ENCODE measurements around the gene PAN3.
"Not testable (repeated sequence)": the region's sequence is repeated elsewhere in the genome, so short reads cannot be mapped to it uniquely, and the experiment has no call there.

PAN3 gene, protein sequence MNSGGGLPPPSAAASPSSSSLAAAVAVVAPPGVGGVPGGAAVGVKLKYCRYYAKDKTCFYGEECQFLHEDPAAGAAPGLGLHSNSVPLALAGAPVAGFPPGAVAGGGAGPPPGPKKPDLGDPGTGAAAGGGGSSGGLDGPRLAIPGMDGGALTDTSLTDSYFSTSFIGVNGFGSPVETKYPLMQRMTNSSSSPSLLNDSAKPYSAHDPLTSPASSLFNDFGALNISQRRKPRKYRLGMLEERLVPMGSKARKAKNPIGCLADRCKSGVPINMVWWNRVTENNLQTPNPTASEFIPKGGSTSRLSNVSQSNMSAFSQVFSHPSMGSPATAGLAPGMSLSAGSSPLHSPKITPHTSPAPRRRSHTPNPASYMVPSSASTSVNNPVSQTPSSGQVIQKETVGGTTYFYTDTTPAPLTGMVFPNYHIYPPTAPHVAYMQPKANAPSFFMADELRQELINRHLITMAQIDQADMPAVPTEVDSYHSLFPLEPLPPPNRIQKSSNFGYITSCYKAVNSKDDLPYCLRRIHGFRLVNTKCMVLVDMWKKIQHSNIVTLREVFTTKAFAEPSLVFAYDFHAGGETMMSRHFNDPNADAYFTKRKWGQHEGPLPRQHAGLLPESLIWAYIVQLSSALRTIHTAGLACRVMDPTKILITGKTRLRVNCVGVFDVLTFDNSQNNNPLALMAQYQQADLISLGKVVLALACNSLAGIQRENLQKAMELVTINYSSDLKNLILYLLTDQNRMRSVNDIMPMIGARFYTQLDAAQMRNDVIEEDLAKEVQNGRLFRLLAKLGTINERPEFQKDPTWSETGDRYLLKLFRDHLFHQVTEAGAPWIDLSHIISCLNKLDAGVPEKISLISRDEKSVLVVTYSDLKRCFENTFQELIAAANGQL

DNA sequence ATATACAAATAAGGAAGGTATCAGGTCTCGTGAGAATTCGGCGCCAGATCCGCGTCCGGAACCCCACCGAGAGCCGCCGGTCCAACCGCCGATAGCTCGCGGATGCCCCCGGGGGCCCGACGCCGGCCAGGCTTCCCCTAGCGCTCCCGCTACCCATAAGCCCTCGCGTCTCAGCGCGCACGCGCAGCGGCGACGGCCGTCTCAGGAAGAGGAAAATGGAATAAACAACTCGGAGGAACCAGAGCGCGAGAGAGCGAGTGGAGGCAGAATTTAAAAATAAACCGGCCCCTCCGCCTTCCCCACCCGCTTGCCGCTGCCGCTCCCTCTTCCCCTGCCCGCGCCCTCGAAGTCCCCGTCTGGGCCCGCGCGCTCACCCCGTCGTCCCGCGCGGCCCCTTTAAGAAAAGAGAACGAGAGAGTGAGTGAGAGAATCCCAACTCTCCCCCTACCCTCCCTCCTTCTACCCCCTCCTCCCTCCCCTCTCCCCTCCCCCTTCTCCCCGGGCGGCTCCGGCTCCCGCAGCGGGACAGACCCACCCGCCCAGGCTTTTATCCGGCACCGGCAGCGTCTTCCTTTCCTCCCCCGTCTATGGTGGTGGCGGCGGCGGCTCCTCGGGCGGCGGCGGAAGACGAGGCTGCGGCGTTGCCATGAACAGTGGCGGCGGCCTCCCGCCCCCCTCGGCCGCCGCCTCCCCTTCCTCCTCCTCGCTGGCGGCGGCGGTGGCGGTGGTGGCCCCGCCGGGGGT, at the start of gene PAN3:
Gene PAN3, plus strand, starts transcription at position 534 of the 744 bp plus-strand sequence. Its CDS starts 113 bp downstream, at position 647.
- H3K4me3 ChIP-seq (ENCODE audit: low read depth, low read length), result peak within 1 kb of the TSS; percentile 95
- peak; percentile 64 for DNase-seq (ENCODE audit: low read depth)

DNA sequence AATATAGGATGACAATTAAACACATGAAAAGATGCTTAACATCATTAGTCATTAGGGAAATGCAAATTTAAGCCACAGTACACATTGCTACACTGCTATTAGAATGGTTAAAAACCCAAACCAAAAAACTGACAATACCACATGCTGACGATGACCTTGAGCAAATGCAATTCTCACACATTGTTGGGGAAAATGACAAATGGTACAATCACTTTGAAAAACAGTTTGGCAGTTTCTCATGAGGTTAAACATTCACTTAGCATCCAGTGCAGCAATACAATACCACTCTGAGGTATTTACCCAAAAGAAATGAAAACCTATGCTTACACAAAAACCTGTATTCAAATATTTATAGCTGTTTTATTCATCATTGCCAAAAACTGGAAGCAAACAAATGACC, 49.3 kb upstream of the PAN3 start:
- no peak overlapping the region for H3K4me3 ChIP-seq (ENCODE audit: low read depth, low read length)
- no peak for DNase-seq (ENCODE audit: low read depth)

DNA sequence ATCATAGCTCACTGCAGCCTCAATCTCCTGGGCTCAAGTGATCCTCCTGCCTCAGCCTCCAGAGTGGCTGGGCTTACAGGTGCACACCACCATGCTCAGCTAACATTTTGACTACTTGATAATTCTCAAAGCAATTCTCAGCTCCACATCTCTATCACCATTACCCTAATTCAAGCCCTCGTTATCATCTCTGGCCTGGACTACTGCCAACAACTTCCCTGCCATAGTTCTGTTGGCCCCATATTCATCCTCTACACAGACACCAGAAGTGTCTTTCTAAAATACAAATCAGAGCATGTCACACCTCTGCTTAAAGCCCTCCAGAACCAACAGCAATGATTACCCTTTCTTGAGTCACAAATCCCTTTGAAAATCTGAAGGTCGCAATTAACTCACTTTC, 45.9 kb upstream of the PAN3 start:
- H3K4me3 ChIP-seq (ENCODE audit: low read depth, low read length), result no peak overlapping the region
- DNase-seq (ENCODE audit: low read depth), result no peak

DNA sequence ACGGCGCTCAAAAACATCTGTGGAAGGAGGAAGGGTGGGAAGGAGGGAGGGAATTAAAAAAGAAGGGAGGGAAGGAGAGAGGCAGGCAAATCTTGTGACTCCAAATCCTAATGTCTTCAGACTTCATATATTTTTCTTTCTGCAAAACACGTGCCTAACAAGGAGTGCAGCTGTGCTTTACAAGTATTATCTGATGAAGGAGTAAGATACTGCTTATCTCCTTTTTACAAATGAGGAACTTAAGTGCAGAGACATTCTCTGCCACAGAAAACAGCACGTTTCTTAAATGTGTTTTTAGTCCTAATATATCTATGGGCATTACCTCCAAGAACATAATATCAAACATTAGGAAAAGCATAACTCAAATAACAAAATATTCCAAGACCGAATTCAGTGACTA, 44.5 kb upstream of the PAN3 start:
- no peak overlapping the region for H3K4me3 ChIP-seq (ENCODE audit: low read depth, low read length)
- no peak for DNase-seq (ENCODE audit: low read depth)

DNA sequence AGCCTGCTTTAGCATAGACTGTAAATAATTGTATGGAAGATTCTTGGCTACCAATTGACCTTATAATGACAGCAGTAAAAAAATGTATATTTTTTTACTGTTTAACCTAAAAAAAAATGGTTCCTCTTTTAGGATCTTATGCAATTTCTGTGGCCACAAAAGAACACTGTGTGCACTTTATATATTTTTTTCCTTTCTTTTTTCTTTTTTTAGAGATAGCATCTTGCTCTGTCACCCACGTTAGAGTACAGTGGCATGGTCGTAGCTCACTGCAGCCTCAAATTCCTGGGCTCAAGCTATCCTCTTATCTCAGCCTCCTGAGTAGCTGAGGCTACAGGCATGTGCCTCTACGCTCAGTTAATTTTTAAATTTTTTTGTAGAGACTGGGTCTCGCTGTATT, 44.0 kb upstream of the PAN3 start:
- no peak for DNase-seq (ENCODE audit: low read depth)
- no peak overlapping the region for H3K4me3 ChIP-seq (ENCODE audit: low read depth, low read length)

DNA sequence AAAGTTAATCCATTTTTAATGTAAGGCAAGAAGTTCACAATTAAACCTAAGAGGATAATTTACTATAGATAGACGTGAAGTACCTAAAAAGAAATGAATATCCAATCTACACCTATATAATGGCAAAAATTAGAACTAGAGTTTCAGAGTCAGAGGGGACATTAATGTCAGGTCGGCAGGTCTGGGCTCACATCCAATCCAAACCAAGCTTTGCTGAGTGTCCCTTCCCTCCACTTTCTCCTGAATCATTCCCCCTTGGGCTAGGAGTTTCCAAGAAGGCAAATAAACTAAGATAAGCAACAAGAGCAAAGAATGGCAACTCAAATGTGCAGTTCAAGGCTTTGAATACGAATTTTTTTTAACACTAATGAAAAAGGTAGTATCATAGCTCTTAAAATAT, 40.8 kb upstream of the PAN3 start:
- DNase-seq (ENCODE audit: low read depth), result no peak
- H3K4me3 ChIP-seq (ENCODE audit: low read depth, low read length), result no peak overlapping the region

DNA sequence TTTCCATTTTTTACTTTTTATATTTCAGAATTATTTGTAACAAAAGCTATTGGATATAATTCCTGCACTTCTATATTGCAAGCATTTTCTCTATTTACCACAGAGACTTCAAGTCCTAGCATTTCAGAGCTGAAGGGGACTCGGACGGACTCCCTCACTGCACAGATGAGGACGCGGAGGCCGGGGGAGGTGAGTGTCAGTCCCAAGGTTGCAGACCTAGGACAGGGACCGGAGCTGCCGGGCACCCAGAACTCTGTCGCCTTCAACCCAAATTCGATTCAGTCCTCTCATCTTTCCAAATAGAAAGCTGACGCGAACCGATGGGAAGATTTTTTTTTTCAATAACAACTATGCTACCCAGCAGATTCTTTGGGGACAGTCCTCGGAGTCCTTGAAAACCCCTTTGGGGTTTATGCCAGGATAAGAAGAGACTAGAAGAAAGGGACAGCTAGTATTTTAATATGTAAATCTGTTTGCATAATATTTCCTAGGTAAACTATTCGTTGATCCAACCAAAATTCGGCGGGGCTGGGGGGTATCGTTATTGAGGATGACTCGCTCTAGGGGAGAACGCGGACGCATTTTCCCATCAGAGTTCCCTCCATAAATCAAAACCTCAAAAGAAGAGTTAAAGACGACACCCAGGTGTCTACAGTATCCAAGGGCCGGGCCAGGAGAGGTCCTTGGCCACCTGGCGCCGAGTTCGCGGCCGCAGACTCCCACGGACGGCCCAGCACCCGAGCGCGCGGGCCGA, 38.8 kb upstream of the PAN3 start:
- H3K4me3 ChIP-seq (ENCODE audit: low read depth, low read length), result peak overlapping the region; percentile 38
- DNase-seq (ENCODE audit: low read depth), result no peak

DNA sequence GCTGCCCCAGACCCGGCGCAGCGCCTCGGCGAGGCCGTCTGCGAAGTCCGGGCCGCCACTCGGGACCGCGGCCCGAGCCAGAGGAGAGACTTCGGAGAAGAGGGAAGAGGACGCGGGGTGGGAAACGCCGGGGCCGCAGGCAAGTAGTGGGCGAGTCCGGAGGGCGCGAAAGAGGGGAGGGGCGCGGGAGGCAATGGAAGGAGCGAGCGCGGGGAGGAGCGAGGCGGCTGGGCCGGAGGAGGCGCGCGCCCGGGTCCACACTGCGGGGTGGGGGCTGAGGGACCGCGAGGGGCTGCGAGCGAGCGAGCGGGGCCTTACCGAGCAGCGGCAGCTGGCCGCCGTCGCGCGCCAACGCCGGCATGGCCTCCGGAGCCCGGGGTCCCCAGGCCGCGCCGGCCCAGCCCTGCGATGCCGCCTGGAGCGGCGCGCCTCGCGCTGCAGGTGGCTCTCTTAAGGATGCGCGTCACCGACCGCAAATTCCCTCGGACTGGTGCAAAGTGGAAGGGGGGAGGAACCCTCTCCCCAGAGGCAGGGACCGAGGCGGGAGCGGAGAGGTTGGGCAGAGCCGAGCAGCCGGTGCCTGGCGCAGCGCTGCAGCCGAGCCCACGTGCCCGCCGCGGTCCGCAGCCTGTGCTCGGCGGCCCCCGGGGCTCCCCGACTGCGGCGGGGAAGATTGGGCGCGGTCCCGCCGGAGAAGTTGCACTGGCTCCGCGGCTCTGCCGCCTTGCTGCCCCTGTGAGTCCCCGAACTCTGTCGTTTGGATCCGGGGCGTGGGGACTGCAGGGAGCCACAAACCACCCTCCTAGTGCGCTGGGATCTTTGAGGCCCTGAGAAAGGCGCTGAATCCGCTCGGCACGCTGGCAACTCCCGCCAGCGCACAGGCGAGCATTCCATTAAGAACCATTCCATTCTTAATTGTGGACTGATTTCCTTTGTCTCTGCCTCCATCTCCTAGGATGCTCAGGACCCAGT, 37.9 kb upstream of the PAN3 start, which contains the start of gene FLT3:
Gene FLT3, minus strand, starts transcription at position 427 of the 972 bp plus-strand sequence. Its CDS starts 66 bp downstream, at position 361.
- no peak for DNase-seq (ENCODE audit: low read depth)
- peak within 1 kb of the TSS; percentile 38 for H3K4me3 ChIP-seq (ENCODE audit: low read depth, low read length)

DNA sequence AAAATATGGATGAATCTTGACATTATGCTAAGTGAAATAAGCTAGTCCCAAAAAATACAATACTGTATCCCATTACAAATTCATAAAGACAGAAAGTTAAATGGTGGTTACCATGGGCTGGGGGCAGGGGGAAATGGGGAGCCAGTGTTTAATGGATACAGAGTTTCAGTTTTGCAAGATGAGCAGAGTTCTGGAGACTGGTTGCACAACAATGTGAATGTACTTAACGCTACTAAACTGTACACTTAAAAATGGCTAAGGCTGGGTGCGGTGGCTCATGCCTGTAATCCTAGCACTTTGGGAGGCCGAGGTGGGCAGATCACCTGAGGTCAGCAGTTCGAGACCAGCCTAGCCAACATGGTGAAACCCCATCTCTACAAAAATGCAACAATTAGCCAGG, 36.5 kb upstream of the PAN3 start:
- DNase-seq (ENCODE audit: low read depth); H3K4me3 ChIP-seq (ENCODE audit: low read depth, low read length): not testable (repeated sequence)

DNA sequence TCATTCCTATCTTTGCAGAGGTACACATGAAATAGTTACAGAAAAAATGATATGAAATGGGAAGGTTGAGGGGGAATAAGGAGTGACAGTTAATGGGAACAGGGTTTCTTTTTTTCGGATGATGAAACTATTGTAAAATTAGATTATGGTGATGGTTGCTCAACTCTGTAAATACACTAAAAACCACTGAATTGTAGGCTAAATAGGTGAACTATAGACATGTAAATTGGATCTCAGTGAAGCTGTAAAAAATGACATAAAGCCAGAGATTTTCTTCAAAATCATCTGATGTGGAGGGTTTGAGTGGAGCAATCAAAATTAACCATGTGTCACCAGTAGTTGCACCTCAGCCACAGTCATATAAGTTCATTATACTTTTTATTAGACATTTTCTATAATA, 31.4 kb upstream of the PAN3 start:
- no peak for DNase-seq (ENCODE audit: low read depth)
- no peak overlapping the region for H3K4me3 ChIP-seq (ENCODE audit: low read depth, low read length)

DNA sequence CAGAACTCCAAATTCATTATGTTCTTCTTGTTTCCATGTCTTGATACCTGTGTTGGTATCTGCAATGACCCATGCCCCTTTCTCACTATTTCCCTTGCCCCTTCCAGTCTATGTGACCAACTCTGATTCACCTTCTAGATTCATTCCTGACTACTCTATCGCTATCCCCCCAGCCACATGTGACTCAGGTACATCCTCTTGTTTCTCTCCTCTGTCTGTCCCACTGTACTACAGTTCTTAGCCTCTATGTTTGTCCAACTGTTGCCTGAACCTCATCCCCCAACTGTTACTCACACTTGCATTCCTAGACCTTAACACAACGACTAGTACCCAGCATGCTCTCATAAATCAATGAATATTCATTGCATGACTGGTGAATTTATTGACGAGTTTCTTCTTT, 27.9 kb upstream of the PAN3 start:
- H3K4me3 ChIP-seq (ENCODE audit: low read depth, low read length), result no peak overlapping the region
- DNase-seq (ENCODE audit: low read depth), result no peak

DNA sequence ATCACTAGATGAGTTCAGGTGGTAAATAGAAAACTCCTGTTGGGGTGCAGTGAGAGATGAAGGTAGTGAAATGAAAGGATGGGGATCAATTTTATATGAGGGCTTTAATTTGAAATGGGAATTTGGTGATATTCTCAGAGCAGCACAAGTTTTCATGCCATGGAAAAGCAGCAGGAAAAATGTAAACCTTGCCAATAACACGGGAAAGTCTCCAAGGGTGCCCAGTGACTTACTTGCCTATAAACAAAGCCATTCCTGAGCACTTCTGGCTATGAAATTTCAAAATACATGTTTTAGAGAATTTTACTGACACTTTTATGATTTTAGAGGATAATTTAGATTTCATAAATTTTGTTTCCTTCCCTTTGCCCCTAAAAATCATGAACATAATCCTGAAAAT, 21.6 kb upstream of the PAN3 start:
- DNase-seq (ENCODE audit: low read depth), result no peak

DNA sequence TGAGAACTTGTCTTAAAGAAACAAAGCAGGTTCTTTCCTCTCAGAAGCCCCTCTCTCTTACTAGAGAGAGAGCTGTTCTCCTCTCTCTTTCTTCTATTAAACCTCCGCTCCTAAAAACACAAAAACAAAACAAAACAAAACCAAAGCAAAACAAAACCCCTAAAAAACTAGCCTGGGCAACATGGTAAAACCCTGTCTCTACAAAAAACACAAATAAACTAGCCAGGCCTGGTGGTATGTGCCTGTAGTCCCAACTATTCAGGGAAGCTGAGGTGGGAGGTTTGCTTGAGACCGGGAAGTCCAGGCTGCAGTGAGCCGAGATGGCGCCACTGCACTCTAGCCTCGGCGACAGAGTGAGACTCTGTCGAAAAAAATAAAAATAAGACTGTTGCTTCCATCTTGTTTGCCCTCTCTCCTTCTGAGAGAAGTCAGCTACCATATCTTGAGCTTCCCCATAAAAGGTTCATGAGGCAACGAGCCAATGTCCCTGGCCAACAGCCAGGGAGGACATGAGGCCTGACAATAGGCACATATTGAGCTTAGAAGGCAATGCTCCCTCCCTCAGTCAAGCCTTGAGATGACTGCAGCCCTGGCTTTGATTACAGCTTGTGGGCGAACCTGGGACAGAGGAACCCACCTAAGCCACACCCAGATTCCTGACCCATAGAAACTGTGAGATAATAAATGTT, 20.5 kb upstream of the PAN3 start:
- DNase-seq (ENCODE audit: low read depth), result no peak
- no peak overlapping the region for H3K4me3 ChIP-seq (ENCODE audit: low read depth, low read length)

More for the DNA sequence above, 21.6 kb upstream of the PAN3 start:
- no peak overlapping the region for H3K4me3 ChIP-seq (ENCODE audit: low read depth, low read length)

DNA sequence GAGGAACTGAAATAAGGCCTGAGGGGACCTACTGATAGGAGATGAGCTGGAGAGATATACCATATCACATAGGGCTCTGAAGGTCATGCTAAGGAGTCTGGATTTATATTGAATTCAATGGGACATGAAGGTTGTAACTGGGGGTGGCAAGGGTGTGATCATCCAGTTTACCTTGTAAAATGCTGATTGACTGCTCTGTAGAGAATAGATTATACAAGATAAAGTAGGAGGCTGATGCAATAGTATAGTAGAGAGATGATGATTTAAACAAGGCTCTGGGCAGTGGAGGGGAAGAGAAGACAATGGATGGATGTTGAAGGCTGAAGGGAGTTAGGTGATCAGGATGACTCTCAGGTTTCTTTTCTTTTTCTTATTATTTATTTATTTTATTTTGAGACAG, 18.0 kb upstream of the PAN3 start:
- no peak for DNase-seq (ENCODE audit: low read depth)
- H3K4me3 ChIP-seq (ENCODE audit: low read depth, low read length), result no peak overlapping the region

DNA sequence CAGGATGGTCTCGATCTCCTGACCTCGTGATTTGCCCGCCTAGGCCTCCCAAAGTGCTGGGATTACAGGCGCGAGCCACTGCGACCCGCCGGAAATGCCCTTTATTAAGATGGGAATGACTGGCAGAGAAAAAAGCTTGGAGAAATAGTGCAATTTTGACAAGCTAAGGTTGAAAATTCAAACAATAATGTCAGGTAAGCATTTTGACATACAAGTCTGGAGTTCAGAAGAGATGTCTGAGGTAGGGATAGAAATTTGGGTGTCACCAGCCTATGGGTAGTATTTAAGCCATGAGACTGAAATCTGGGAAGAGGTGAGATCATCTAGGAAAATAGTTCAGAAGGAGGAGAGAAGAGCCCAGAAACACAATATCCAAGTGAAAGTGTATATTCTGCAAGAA, 17.1 kb upstream of the PAN3 start:
- DNase-seq (ENCODE audit: low read depth), result no peak
- H3K4me3 ChIP-seq (ENCODE audit: low read depth, low read length), result no peak overlapping the region

DNA sequence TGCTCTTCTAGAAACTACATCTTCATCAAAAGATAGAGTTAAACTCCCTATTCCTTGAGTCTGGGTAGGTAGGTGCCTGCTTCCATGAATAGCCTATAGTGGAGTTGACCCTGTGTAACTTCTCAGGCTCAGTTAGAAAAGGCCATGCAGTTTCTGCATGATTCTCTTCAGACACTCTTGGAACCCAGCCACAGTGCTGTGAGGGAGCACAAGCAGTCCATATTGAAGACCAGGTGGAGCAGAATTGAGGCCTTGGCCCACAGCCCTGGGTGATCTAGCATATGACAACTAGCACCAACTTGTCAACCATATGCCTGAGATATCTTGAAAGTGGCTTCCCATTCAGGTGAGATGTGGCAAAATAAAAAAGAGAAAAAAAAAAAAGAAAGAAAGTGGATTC, 10.3 kb upstream of the PAN3 start:
- no peak for DNase-seq (ENCODE audit: low read depth)
- no peak overlapping the region for H3K4me3 ChIP-seq (ENCODE audit: low read depth, low read length)

DNA sequence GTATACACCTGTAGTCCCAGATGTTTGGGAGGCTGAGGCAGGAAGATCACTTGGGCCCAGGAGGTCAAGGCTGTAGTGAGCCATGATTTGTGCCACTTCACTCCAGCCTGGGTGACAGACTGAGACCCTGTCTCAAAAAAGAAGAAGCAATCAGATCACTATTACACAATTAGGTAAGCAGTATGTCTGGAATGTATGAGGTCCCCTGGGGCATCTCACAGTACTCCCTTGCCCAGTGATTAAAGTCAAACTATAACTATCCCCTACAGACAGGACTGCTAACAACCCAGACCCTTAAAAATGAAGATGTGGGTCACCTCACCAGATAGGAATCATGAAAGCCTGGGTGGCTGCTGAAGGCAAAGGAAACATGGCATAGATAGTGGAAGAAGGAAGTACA, 9.4 kb upstream of the PAN3 start:
- DNase-seq (ENCODE audit: low read depth), result no peak
- no peak overlapping the region for H3K4me3 ChIP-seq (ENCODE audit: low read depth, low read length)
